H9 (cell line): ENCODE data around the gene CYP24A1. TPM values are rescaled to one million over a fixed set of nuclear protein-coding genes. Genes with fewer than 3 reads are reported as not detected.
A peak's percentile ranks its signal among the peaks of the same experiment; 100 is the strongest.

Experiments
- DNase-seq: peaks from one replicate; pipeline ENCODE4 v3.0.0-alpha.2; 2017
- H2AFZ ChIP-seq: one replicate; pipeline ENCODE4 v1.6.1; 2013; ENCODE audit warnings: mild to moderate bottlenecking, low read length, control low read depth, moderate library complexity
- H2AK5ac ChIP-seq: 2 replicates; pipeline ENCODE4 v1.6.1; 2013; ENCODE audit warnings: low read length, control low read depth, mixed read lengths; ENCODE audit not compliant: insufficient read length
- H2BK120ac ChIP-seq: one replicate; pipeline ENCODE4 v1.6.1; 2013; ENCODE audit warnings: low read depth, mild to moderate bottlenecking, low read length, control low read depth, inconsistent platforms; ENCODE audit not compliant: poor library complexity, severe bottlenecking
- H2BK12ac ChIP-seq: 2 replicates; pipeline ENCODE4 v1.6.1; 2013; ENCODE audit warnings: low read length, control low read depth, mixed read lengths, low read depth; ENCODE audit not compliant: insufficient read length
- H2BK15ac ChIP-seq: 2 replicates; pipeline ENCODE4 v1.6.1; 2013; ENCODE audit warnings: low read depth, low read length, control low read depth
- H2BK20ac ChIP-seq: one replicate; pipeline ENCODE4 v1.6.1; 2013; ENCODE audit warnings: low read depth, mild to moderate bottlenecking, low read length, control low read depth, inconsistent platforms; ENCODE audit not compliant: poor library complexity, severe bottlenecking
- H2BK5ac ChIP-seq: 2 replicates; pipeline ENCODE4 v1.6.1; 2013; ENCODE audit warnings: low read length, control low read depth, mixed read lengths; ENCODE audit not compliant: insufficient read length
- H3K14ac ChIP-seq: 2 replicates; pipeline ENCODE4 v1.6.1; 2013; ENCODE audit warnings: low read length, control low read depth; ENCODE audit not compliant: insufficient read depth
- H3K18ac ChIP-seq: 2 replicates; pipeline ENCODE4 v1.6.1; 2013; ENCODE audit warnings: low read depth, mild to moderate bottlenecking, mixed read lengths, low read length, control low read depth; ENCODE audit not compliant: insufficient read length
- H3K23ac ChIP-seq: 2 replicates; pipeline ENCODE4 v1.6.1; 2013; ENCODE audit warnings: low read length, control low read depth, mixed read lengths, low read depth; ENCODE audit not compliant: insufficient read length
- H3K23me2 ChIP-seq: 2 replicates; pipeline ENCODE4 v1.6.1; 2013; ENCODE audit warnings: low read depth, mild to moderate bottlenecking, mixed read lengths, low read length, control low read depth; ENCODE audit not compliant: insufficient read length, poor library complexity, severe bottlenecking
- H3K27ac ChIP-seq: 2 replicates; pipeline ENCODE4 v1.5.1; 2013; ENCODE audit warnings: low read length, control low read depth, mixed read lengths, low read depth; ENCODE audit not compliant: insufficient read length
- H3K27me3 ChIP-seq: 2 replicates; pipeline ENCODE4 v1.6.1; 2013; ENCODE audit warnings: low read length, control low read depth, inconsistent platforms; ENCODE audit not compliant: insufficient read depth
- H3K4ac ChIP-seq: 2 replicates; pipeline ENCODE4 v1.6.1; 2013; ENCODE audit warnings: low read depth, mild to moderate bottlenecking, control low read depth, inconsistent platforms, low read length, moderate library complexity
- H3K4me1 ChIP-seq: 2 replicates; pipeline ENCODE4 v1.6.1; 2013; ENCODE audit warnings: low read length, control low read depth, inconsistent platforms; ENCODE audit not compliant: insufficient read depth
- H3K4me2 ChIP-seq: 2 replicates; pipeline ENCODE4 v1.6.1; 2013; ENCODE audit warnings: low read length, control low read depth, mixed read lengths; ENCODE audit not compliant: insufficient read length, insufficient read depth
- H3K56ac ChIP-seq: 2 replicates; pipeline ENCODE4 v1.6.1; 2013; ENCODE audit warnings: low read depth, mild to moderate bottlenecking, mixed read lengths, low read length, control low read depth; ENCODE audit not compliant: insufficient read length
- H3K79me1 ChIP-seq: 2 replicates; pipeline ENCODE4 v1.6.1; 2013; ENCODE audit warnings: low read depth, mild to moderate bottlenecking, moderate library complexity, low read length, control low read depth, inconsistent platforms; ENCODE audit not compliant: insufficient read depth, poor library complexity, severe bottlenecking
- H3K79me2 ChIP-seq: 2 replicates; pipeline ENCODE4 v1.6.1; 2013; ENCODE audit warnings: low read length, control low read depth, inconsistent platforms; ENCODE audit not compliant: insufficient read depth
- H3K9ac ChIP-seq: 2 replicates; pipeline ENCODE4 v1.6.1; 2013; ENCODE audit warnings: low read length, control low read depth, mixed read lengths; ENCODE audit not compliant: insufficient read length; ENCODE audit errors: extremely low read depth
- H3K9me3 ChIP-seq: one replicate; pipeline ENCODE4 v1.6.1; 2013; ENCODE audit warnings: low read depth, low read length, inconsistent platforms; ENCODE audit not compliant: control insufficient read depth
- H3T11ph ChIP-seq: one replicate; pipeline ENCODE4 v1.6.1; 2013; ENCODE audit warnings: mild to moderate bottlenecking, low read length, control low read depth, inconsistent platforms
- H4K20me1 ChIP-seq: one replicate; pipeline ENCODE4 v1.6.1; 2013; ENCODE audit not compliant: control insufficient read depth, insufficient read length, insufficient read depth
- H4K5ac ChIP-seq: 2 replicates; pipeline ENCODE4 v1.6.1; 2013; ENCODE audit warnings: low read depth, mild to moderate bottlenecking, mixed read lengths, low read length, control low read depth; ENCODE audit not compliant: insufficient read length
- H4K8ac ChIP-seq: replicated peaks from 2 replicates; pipeline ENCODE4 v1.6.1; 2013; ENCODE audit warnings: low read length, control low read depth, mixed read lengths, low read depth; ENCODE audit not compliant: insufficient read length
- H4K91ac ChIP-seq: 2 replicates; pipeline ENCODE4 v1.6.1; 2013; ENCODE audit warnings: low read depth, mild to moderate bottlenecking, moderate library complexity, mixed read lengths, low read length, control low read depth; ENCODE audit not compliant: insufficient read length
- H3K27ac Mint-ChIP-seq, 3 experiments: 2 replicates in 2 of 3; 3 replicates in 1 of 3; pipeline ENCODE4 v1.8.0; 2020 to 2021; ENCODE audit warnings: mixed read lengths in 3 of 3, mild to moderate bottlenecking in 1 of 3, moderate library complexity in 1 of 3
- H3K27me3 Mint-ChIP-seq: 2 replicates; pipeline ENCODE4 v1.8.0; 2021; ENCODE audit warnings: low read depth, mild to moderate bottlenecking, moderate library complexity, mixed read lengths
- H3K36me3 Mint-ChIP-seq, 3 experiments: 2 replicates in 2 of 3; 3 replicates in 1 of 3; pipeline ENCODE4 v1.8.0; 2020 to 2021; ENCODE audit warnings: low read depth in 3 of 3, mixed read lengths in 3 of 3; ENCODE audit not compliant: insufficient read depth in 1 of 3
- H3K4me1 Mint-ChIP-seq, 2 experiments: 2 replicates each; pipeline ENCODE4 v1.8.0; 2020; ENCODE audit warnings: mixed read lengths in 2 of 2
- H3K4me3 Mint-ChIP-seq, 2 experiments: 2 replicates in 1 of 2; 3 replicates in 1 of 2; pipeline ENCODE4 v1.8.0; 2020 to 2021; ENCODE audit warnings: mild to moderate bottlenecking in 2 of 2, mixed read lengths in 2 of 2, moderate library complexity in 1 of 2
- H3K9me3 Mint-ChIP-seq, 2 experiments: 2 replicates in 1 of 2; 3 replicates in 1 of 2; pipeline ENCODE4 v1.8.0; 2020; ENCODE audit warnings: mild to moderate bottlenecking in 2 of 2, mixed read lengths in 2 of 2, moderate library complexity in 1 of 2
- CTCF ChIP-seq: fragments of 200-600 bp; sonication (generic); conservative IDR thresholded peaks from 3 replicates; pipeline ENCODE4 v1.8.0; 2021; ENCODE audit warnings: antibody characterized with exemption, mild to moderate bottlenecking
- WGBS: extraction: QIAGEN DNeasy Blood & Tissue Kit; methylation state at CpG from one replicate; pipeline ENCODE4 v1.1.7; 2013; ENCODE audit warnings: missing lambda C conversion rate, low lambda C conversion rate, mixed read lengths; ENCODE audit not compliant: insufficient read length; ENCODE audit errors: extremely low coverage; 5-methylcytosine and 5-hydroxymethylcytosine counted together
- total RNA-seq: library from RNA; stranded (reverse); gene quantifications from 2 replicates; pipeline ENCODE4 v1.2.1, GENCODE V29; 2021

The CYP24A1 gene
- total RNA-seq, 1 experiment from 2014 or later: not detected

GRCh38 chr20:54115172-54115854 is 58.5 kb downstream of the CYP24A1 start:
- H2AK5ac ChIP-seq: no peak overlapping the region
- no peak overlapping the region for H2BK12ac ChIP-seq
- H2BK120ac ChIP-seq: no peak overlapping the region
- H2AFZ ChIP-seq: no peak overlapping the region
- H3K4ac ChIP-seq: no peak overlapping the region
- H3K27ac ChIP-seq: no peak overlapping the region
- no peaks in the 10 kb centered on the region for H3K36me3 Mint-ChIP-seq
- DNase-seq: no peak
- no peak overlapping the region for H4K5ac ChIP-seq
- no peak overlapping the region for H3K18ac ChIP-seq
- H2BK5ac ChIP-seq: no peak overlapping the region
- H3K4me2 ChIP-seq: no peak overlapping the region
- no peak overlapping the region for H4K8ac ChIP-seq
- H3K4me3 Mint-ChIP-seq: no peak overlapping the region
- H3K56ac ChIP-seq: no peak overlapping the region
- no peaks in the 10 kb centered on the region for H3K79me1 ChIP-seq
- no peaks in the 10 kb centered on the region for H3K4me1 ChIP-seq
- H3K79me2 ChIP-seq: no peaks in the 10 kb centered on the region
- H2BK20ac ChIP-seq: no peak overlapping the region
- H3K27me3 Mint-ChIP-seq: no peaks in the 10 kb centered on the region; the same call in 1 of the 2 replicates
- H2BK15ac ChIP-seq: no peak overlapping the region
- H3K14ac ChIP-seq: 0 out of 2 replicates have a peak overlapping the region, but pooled peaks have one; percentile 29
- no CpG with 5 or more reads among the region's 15 CpGs for WGBS
- H3K9me3 ChIP-seq: no peaks in the 10 kb centered on the region
- no peaks in the 10 kb centered on the region for H3K27me3 ChIP-seq
- H3K23ac ChIP-seq: no peak overlapping the region
- H3K9me3 Mint-ChIP-seq: no peaks in the 10 kb centered on the region; a peak in 1 of 5 replicates
- no peak overlapping the region for H3K9ac ChIP-seq
- no peaks in the 10 kb centered on the region for H3K23me2 ChIP-seq
- H3T11ph ChIP-seq: no peak overlapping the region
- peaks cover 9% of the 10 kb centered on the region in 2 experiments for H3K4me1 Mint-ChIP-seq
- no peak overlapping the region for H4K91ac ChIP-seq
- no peak for TF ChIP-seq CTCF
- no peaks in the 10 kb centered on the region for H4K20me1 ChIP-seq
- H3K27ac Mint-ChIP-seq: no peak overlapping the region
